Neural progenitor cell (in vitro differentiated cells): ENCODE data around the gene TSPEAR. TPM values are rescaled to one million over a fixed set of nuclear protein-coding genes. Genes with fewer than 3 reads are reported as not detected.

Experiments used
- DNase-seq: peaks from one replicate; pipeline ENCODE4 v3.0.0-alpha.2; 2016; ENCODE audit warnings: low spot score
- H2AFZ ChIP-seq: fragments of 200-600 bp; sonication (generic); replicated peaks from 2 replicates; pipeline ENCODE4 v1.6.1; 2016; ENCODE audit warnings: antibody characterized with exemption
- H3F3A ChIP-seq: fragments of 200-600 bp; sonication (generic); 2 replicates; pipeline ENCODE4 v1.6.1; 2016; ENCODE audit warnings: antibody characterized with exemption, low read depth
- H3K27ac ChIP-seq: fragments of 200-600 bp; sonication (generic); 2 replicates; pipeline ENCODE4 v1.5.1; 2016; ENCODE audit warnings: mild to moderate bottlenecking
- H3K27me3 ChIP-seq: fragments of 200-600 bp; sonication (generic); 2 replicates; pipeline ENCODE4 v1.6.1; 2016; ENCODE audit warnings: mild to moderate bottlenecking, moderate library complexity
- H3K36me3 ChIP-seq: fragments of 200-600 bp; sonication (generic); 2 replicates; pipeline ENCODE4 v1.5.1; 2016
- H3K4me1 ChIP-seq: fragments of 200-600 bp; sonication (generic); 2 replicates; pipeline ENCODE4 v1.6.1; 2016; ENCODE audit warnings: mixed run types
- H3K4me2 ChIP-seq: fragments of 200-600 bp; sonication (generic); 2 replicates; pipeline ENCODE4 v1.6.1; 2016
- H3K4me3 ChIP-seq: fragments of 200-600 bp; sonication (generic); 2 replicates; pipeline ENCODE4 v1.5.1; 2016
- H3K79me2 ChIP-seq: fragments of 200-600 bp; sonication (generic); 2 replicates; pipeline ENCODE4 v1.6.1; 2016; ENCODE audit warnings: low read depth
- H3K9ac ChIP-seq: fragments of 200-600 bp; sonication (generic); 2 replicates; pipeline ENCODE4 v1.6.1; 2016
- H3K9me3 ChIP-seq: fragments of 200-600 bp; sonication (generic); 2 replicates; pipeline ENCODE4 v1.5.1; 2016; ENCODE audit warnings: low read depth
- H4K20me1 ChIP-seq: fragments of 200-600 bp; sonication (generic); 2 replicates; pipeline ENCODE4 v1.6.1; 2016; ENCODE audit warnings: low read depth
- H3K27ac Mint-ChIP-seq: 3 replicates; pipeline ENCODE4 v1.8.0; 2021; ENCODE audit warnings: mixed read lengths
- H3K27me3 Mint-ChIP-seq: 2 replicates; pipeline ENCODE4 v1.8.0; 2022; ENCODE audit warnings: low read depth, mild to moderate bottlenecking, inconsistent platforms, moderate library complexity, mixed read lengths; ENCODE audit not compliant: insufficient read depth
- H3K36me3 Mint-ChIP-seq: 3 replicates; pipeline ENCODE4 v1.8.0; 2021; ENCODE audit warnings: mixed read lengths
- H3K4me1 Mint-ChIP-seq: 3 replicates; pipeline ENCODE4 v1.8.0; 2021; ENCODE audit warnings: mixed read lengths
- H3K4me3 Mint-ChIP-seq: 3 replicates; pipeline ENCODE4 v1.8.0; 2021; ENCODE audit warnings: mild to moderate bottlenecking, moderate library complexity, mixed read lengths
- H3K9me3 Mint-ChIP-seq: 3 replicates; pipeline ENCODE4 v1.8.0; 2020; ENCODE audit warnings: mixed read lengths
- EZH2 ChIP-seq: fragments of 200-600 bp; sonication (generic); IDR thresholded peaks from 2 replicates; pipeline ENCODE4 v1.6.1; 2017; ENCODE audit warnings: antibody characterized with exemption, mild to moderate bottlenecking, moderate library complexity
- EZH2phosphoT487 ChIP-seq: fragments of 200-600 bp; sonication (generic); IDR thresholded peaks from 2 replicates; pipeline ENCODE4 v1.6.1; 2017; ENCODE audit warnings: antibody characterized with exemption
- total RNA-seq: library from RNA; depleted of rRNA; stranded (reverse); fragments of >200 nt; gene quantifications from 2 replicates; pipeline ENCODE4 v1.2.3, GENCODE V29; 2015; ENCODE audit warnings: low replicate concordance
- TF ChIP-seq, protein P1 (sequence below): fragments of 200-600 bp; sonication (generic); IDR thresholded peaks from 2 replicates; pipeline ENCODE4 v1.5.1; 2017; ENCODE audit warnings: antibody characterized with exemption, mild to moderate bottlenecking

TSPEAR gene
- total RNA-seq, 1 donor from 2014 or later: not detected

DNA sequence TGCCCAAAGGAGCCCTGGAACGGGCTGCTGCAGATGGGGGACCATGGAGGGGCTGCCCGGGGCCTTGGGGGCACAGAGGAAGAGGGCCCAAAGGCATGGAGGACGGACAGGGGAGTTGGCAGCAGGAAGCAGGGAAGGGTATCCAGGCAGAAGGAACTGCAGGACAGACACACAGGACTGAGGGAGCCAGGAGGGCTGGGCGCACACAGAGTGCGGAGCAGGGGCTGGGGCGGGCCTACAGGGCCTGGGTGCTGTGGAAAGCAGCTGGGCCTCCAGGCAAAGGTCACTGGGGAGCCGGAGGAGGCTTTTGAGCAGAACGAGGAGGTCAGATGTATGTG, 199.5 kb downstream of the TSPEAR start:
- no peak overlapping the region for H3K4me3 Mint-ChIP-seq
- Histone ChIP-seq H3K4me2 (no peak overlapping the region), H3K27me3 (no peaks in the 10 kb centered on the region), H4K20me1 (no peaks in the 10 kb centered on the region), H3K4me1 (no peaks in the 10 kb centered on the region), H3K4me3 (no peak overlapping the region), H3K27ac (no peak overlapping the region), H3K36me3 (no peaks in the 10 kb centered on the region), H3K9ac (no peak overlapping the region), H2AFZ (no peak overlapping the region), H3K9me3 (no peaks in the 10 kb centered on the region), H3F3A (no peaks in the 10 kb centered on the region), H3K79me2 (no peaks in the 10 kb centered on the region)
- H3K36me3 Mint-ChIP-seq: no peaks in the 10 kb centered on the region
- H3K9me3 Mint-ChIP-seq: no peaks in the 10 kb centered on the region
- no peak for DNase-seq
- H3K27me3 Mint-ChIP-seq: peaks cover 10% of the 10 kb centered on the region
- no peak for TF ChIP-seq EZH2
- TF ChIP-seq, protein P1, sequence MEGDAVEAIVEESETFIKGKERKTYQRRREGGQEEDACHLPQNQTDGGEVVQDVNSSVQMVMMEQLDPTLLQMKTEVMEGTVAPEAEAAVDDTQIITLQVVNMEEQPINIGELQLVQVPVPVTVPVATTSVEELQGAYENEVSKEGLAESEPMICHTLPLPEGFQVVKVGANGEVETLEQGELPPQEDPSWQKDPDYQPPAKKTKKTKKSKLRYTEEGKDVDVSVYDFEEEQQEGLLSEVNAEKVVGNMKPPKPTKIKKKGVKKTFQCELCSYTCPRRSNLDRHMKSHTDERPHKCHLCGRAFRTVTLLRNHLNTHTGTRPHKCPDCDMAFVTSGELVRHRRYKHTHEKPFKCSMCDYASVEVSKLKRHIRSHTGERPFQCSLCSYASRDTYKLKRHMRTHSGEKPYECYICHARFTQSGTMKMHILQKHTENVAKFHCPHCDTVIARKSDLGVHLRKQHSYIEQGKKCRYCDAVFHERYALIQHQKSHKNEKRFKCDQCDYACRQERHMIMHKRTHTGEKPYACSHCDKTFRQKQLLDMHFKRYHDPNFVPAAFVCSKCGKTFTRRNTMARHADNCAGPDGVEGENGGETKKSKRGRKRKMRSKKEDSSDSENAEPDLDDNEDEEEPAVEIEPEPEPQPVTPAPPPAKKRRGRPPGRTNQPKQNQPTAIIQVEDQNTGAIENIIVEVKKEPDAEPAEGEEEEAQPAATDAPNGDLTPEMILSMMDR: no peak
- TF ChIP-seq EZH2phosphoT487: no peak
- H3K4me1 Mint-ChIP-seq: no peaks in the 10 kb centered on the region
- H3K27ac Mint-ChIP-seq: no peak overlapping the region

DNA sequence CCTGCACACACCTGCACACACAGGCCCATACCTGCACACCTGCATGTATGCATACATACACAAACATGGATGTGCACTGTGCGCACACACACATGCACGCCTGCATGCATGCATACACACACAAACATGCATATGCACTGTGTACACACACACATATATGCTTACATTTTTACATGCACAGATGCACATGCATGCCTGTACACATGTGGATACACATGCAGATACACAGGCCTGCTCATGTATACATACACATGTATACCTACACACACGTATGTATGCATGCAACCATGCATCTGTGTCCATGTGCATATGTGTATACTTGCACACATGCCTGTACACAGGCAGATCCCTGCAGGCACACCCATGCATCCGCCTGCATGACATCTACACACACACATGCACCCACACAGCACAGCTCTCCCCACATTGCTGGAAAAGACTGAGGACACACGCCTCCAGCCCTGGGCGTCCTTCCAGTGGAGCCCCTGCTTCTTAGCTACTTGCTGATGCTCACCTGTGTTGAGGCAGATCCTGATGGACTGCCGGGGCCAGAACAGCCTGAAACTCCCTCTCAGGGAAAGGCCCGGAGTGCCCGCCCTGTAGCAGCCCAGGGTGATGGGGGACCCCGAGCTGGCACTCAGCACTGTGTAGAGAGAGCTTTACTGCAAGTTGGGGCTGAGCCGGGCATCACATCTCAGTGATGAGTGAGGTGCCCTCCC, 200.0 kb downstream of the TSPEAR start:
- no peaks in the 10 kb centered on the region for H3F3A ChIP-seq
- H3K27me3 Mint-ChIP-seq: peaks cover 4% of the 10 kb centered on the region
- H3K9ac ChIP-seq: no peak overlapping the region
- H3K36me3 Mint-ChIP-seq: no peaks in the 10 kb centered on the region
- peak overlapping the region; percentile 50 for H3K4me3 Mint-ChIP-seq
- TF ChIP-seq EZH2phosphoT487 (no peak), EZH2 (no peak)
- TF ChIP-seq, protein P1: no peak
- H3K9me3 Mint-ChIP-seq: no peaks in the 10 kb centered on the region
- no peaks in the 10 kb centered on the region for H3K79me2 ChIP-seq
- H2AFZ ChIP-seq: no peak overlapping the region
- H3K9me3 ChIP-seq: no peaks in the 10 kb centered on the region
- H3K27ac ChIP-seq: no peak overlapping the region
- H3K4me1 Mint-ChIP-seq: no peaks in the 10 kb centered on the region
- no peak for DNase-seq
- H3K4me1 ChIP-seq: no peaks in the 10 kb centered on the region
- no peaks in the 10 kb centered on the region for H3K27me3 ChIP-seq
- no peaks in the 10 kb centered on the region for H3K36me3 ChIP-seq
- H3K4me2 ChIP-seq: no peak overlapping the region
- H4K20me1 ChIP-seq: no peaks in the 10 kb centered on the region
- no peak overlapping the region for H3K4me3 ChIP-seq
- no peak overlapping the region for H3K27ac Mint-ChIP-seq

DNA sequence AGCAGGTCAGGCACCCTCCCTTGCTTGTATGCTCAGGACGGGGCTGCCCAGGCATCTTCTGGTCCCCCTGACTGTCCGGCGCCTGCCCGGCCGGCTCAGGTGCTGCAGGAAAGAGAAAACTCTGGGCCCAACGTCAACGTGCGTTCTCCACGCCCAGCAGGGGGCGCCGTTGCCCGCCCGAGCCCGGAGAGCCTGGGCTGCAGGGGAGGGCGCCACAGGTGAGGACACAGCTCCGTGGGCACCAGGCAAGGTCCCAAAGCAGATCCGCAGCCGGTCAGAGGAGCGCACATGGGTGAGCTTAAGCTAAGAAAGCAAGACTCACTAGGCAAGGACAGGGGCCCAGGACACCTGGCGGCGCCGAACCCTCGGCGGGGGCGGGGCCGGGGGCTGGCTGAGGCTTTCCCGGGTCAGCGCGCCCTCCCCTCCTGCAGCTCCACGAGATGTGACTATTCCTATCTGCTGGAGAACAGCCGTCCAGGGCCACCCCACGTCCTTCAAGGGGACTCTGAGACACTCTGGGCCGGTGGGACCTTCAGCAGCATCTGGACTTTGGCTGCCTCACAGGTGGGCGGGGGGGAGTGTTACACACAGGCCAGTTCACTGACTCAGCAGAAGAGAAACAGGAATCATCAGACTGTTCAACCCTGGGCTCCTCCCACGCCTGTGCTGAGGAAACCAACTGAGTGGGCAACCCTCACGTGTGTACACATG, 200.7 kb downstream of the TSPEAR start:
- H3K79me2 ChIP-seq: no peaks in the 10 kb centered on the region
- H3F3A ChIP-seq: no peaks in the 10 kb centered on the region
- H3K4me3 ChIP-seq: peak overlapping the region; percentile 45
- H2AFZ ChIP-seq: no peak overlapping the region
- no peaks in the 10 kb centered on the region for H3K27me3 ChIP-seq
- TF ChIP-seq, protein P1: peak; percentile 92
- TF ChIP-seq EZH2: no peak
- peak; percentile 85 for DNase-seq
- H3K27ac Mint-ChIP-seq: no peak overlapping the region
- no peaks in the 10 kb centered on the region for H3K36me3 Mint-ChIP-seq
- no peak overlapping the region for H3K9ac ChIP-seq
- H4K20me1 ChIP-seq: no peaks in the 10 kb centered on the region
- peaks cover 4% of the 10 kb centered on the region for H3K27me3 Mint-ChIP-seq
- peaks cover 6% of the 10 kb centered on the region for H3K4me1 ChIP-seq
- no peak overlapping the region for H3K27ac ChIP-seq
- H3K4me1 Mint-ChIP-seq: peaks cover 5% of the 10 kb centered on the region
- H3K36me3 ChIP-seq: no peaks in the 10 kb centered on the region
- H3K9me3 ChIP-seq: no peaks in the 10 kb centered on the region
- H3K4me2 ChIP-seq: peak overlapping the region; percentile 71
- H3K9me3 Mint-ChIP-seq: no peaks in the 10 kb centered on the region
- H3K4me3 Mint-ChIP-seq: no peak overlapping the region
